Nephron (organoid): ENCODE measurements around the gene ADAM8.

Experiments
- H3K27ac Mint-ChIP-seq, 3 experiments: 2 replicates each; pipeline ENCODE4 v1.8.0; 2020; ENCODE audit warnings: mixed read lengths in 3 of 3, mild to moderate bottlenecking in 2 of 3, moderate library complexity in 1 of 3
- H3K27me3 Mint-ChIP-seq: 2 replicates; pipeline ENCODE4 v1.8.0; 2021; ENCODE audit warnings: low read depth, mild to moderate bottlenecking, moderate library complexity, mixed read lengths
- H3K36me3 Mint-ChIP-seq: 2 replicates; pipeline ENCODE4 v1.8.0; 2020; ENCODE audit warnings: low read depth, mixed read lengths
- H3K4me1 Mint-ChIP-seq: 2 replicates; pipeline ENCODE4 v1.8.0; 2020; ENCODE audit warnings: mixed read lengths
- H3K4me3 Mint-ChIP-seq, 3 experiments: 2 replicates each; pipeline ENCODE4 v1.8.0; 2020; ENCODE audit warnings: mild to moderate bottlenecking in 3 of 3, mixed read lengths in 3 of 3, moderate library complexity in 2 of 3
- H3K9me3 Mint-ChIP-seq: 2 replicates; pipeline ENCODE4 v1.8.0; 2020; ENCODE audit warnings: mixed read lengths
- TF ChIP-seq, protein P1 (sequence below), 3 experiments: fragments of 200-600 bp; sonication (generic); IDR thresholded peaks; one replicate each; pipeline ENCODE4 v1.5.0; 2021; ENCODE audit warnings: antibody characterized with exemption in 3 of 3; ENCODE audit not compliant: unreplicated experiment in 3 of 3

Gene ADAM8

GRCh38 chr10:133273534-133274143 is 3.0 kb downstream of the ADAM8 start:
- Mint-ChIP-seq H3K9me3 (no peaks in the 10 kb centered on the region), H3K27me3 (peaks cover 15% of the 10 kb centered on the region), H3K27ac (no peak overlapping the region), H3K4me1 (no peaks in the 10 kb centered on the region), H3K36me3 (no peaks in the 10 kb centered on the region), H3K4me3 (no peak overlapping the region)
- TF ChIP-seq, protein P1, sequence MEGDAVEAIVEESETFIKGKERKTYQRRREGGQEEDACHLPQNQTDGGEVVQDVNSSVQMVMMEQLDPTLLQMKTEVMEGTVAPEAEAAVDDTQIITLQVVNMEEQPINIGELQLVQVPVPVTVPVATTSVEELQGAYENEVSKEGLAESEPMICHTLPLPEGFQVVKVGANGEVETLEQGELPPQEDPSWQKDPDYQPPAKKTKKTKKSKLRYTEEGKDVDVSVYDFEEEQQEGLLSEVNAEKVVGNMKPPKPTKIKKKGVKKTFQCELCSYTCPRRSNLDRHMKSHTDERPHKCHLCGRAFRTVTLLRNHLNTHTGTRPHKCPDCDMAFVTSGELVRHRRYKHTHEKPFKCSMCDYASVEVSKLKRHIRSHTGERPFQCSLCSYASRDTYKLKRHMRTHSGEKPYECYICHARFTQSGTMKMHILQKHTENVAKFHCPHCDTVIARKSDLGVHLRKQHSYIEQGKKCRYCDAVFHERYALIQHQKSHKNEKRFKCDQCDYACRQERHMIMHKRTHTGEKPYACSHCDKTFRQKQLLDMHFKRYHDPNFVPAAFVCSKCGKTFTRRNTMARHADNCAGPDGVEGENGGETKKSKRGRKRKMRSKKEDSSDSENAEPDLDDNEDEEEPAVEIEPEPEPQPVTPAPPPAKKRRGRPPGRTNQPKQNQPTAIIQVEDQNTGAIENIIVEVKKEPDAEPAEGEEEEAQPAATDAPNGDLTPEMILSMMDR (IDR thresholded peaks at IDR 0.05; ENCODE audit: unreplicated experiment in 3 of 3), result no peak

DNA sequence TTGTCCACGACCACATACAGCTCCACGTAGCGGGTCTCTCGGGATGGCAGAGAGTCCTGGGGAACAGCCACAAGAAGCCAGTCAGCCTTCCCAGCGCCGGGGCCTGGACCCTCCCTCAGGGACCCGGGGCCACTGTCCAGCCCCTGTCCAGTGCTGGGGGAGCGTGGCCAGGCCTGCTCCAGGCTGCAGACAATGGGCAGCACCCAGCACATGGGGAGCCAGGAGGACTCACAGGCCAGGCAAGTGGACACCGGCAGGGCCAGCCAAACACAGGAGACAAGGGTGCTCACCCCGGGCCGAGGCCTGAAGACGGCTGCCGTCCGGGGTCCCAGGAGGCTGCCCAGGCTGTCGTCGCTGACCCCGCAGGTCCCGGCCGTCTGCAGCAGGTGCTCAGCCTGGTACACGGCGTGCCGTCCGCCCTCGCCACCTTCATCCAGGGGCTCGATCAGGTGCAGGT is 3.7 kb downstream of the ADAM8 start:
- no peak overlapping the region for H3K4me3 Mint-ChIP-seq
- H3K36me3 Mint-ChIP-seq, result no peaks in the 10 kb centered on the region
- TF ChIP-seq, protein P1 (IDR thresholded peaks at IDR 0.05; ENCODE audit: unreplicated experiment in 3 of 3), result no peak
- no peak overlapping the region for H3K27ac Mint-ChIP-seq
- H3K9me3 Mint-ChIP-seq, result no peaks in the 10 kb centered on the region
- H3K4me1 Mint-ChIP-seq, result no peaks in the 10 kb centered on the region
- H3K27me3 Mint-ChIP-seq, result peaks cover 15% of the 10 kb centered on the region

DNA sequence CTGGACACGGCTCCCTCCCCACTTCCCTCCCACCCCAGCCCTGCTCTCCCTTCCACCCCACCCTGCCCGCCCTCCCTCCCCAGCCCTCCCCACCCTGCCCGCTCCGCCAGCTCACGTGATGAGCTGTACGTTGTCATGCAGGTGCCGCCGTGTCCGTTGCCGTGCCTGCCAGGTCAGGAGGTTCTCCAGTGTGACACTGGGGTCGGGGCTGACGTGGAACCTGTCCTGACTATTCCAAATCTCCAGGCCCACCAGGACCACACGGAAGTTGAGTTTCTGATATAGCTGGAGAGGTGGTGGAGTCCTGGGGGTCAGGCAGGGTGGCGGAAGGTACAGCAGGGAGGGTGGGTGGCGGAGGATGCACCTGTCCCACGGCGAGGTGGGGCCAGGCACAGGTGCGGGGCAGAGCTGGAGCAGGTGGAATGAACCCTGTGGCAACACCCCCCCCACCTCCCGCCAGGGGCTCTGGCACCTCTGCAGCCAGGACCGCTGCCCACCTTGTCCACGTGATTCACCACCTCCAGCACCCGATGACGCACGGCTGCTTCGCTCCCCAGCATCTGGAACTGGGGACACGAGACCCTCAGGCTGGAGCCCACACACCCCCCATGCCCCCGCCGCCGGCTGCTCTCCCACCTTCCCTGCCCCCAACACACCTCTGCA is 4.2 kb downstream of the ADAM8 start:
- H3K4me3 Mint-ChIP-seq, result no peak overlapping the region
- no peaks in the 10 kb centered on the region for H3K36me3 Mint-ChIP-seq
- no peaks in the 10 kb centered on the region for H3K4me1 Mint-ChIP-seq
- no peak overlapping the region for H3K27ac Mint-ChIP-seq
- TF ChIP-seq, protein P1 (IDR thresholded peaks at IDR 0.05; ENCODE audit: unreplicated experiment in 3 of 3), result no peak
- no peaks in the 10 kb centered on the region for H3K9me3 Mint-ChIP-seq
- peaks cover 9% of the 10 kb centered on the region for H3K27me3 Mint-ChIP-seq

- H3K36me3 Mint-ChIP-seq, result no peaks in the 10 kb centered on the region
Measured at GRCh38 chr10:133271521-133272300, 5.0 kb downstream of the ADAM8 start.

DNA sequence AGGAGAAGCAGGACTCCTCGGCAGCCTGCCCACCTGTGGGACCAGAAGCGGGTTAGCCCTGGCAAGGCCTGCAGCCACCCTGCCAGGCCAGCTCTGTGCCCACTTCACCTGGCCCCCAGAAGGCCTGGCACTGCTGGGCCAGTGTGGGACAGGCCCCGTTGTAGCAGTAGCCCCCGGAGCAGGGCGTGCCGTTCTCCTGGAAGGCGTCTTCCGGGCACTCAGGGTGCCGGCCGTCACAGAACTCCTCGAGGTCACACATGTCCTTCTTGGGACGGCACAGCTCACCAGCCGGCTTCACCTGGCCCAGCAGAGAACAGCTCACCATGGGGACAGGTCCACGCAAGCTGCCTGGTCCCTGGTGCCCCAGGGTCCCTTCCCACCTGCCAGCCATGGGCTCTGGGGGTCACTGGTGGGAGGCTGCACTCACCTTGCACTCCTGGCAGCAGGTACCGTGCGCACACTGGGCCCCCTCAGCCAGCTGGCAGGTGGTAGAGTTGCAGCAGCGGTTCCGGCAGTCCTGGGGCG is 5.8 kb downstream of the ADAM8 start:
- Mint-ChIP-seq H3K27ac (no peak overlapping the region), H3K4me3 (no peak overlapping the region), H3K27me3 (peaks cover 7% of the 10 kb centered on the region), H3K36me3 (no peaks in the 10 kb centered on the region), H3K9me3 (no peaks in the 10 kb centered on the region), H3K4me1 (no peaks in the 10 kb centered on the region)
- TF ChIP-seq, protein P1 (IDR thresholded peaks at IDR 0.05; ENCODE audit: unreplicated experiment in 3 of 3), result no peak

More at GRCh38 chr10:133271521-133272300, 5.0 kb downstream of the ADAM8 start:
- TF ChIP-seq, protein P1 (IDR thresholded peaks at IDR 0.05; ENCODE audit: unreplicated experiment in 3 of 3), result no peak
- H3K9me3 Mint-ChIP-seq, result no peaks in the 10 kb centered on the region
- no peak overlapping the region for H3K4me3 Mint-ChIP-seq
- H3K4me1 Mint-ChIP-seq, result no peaks in the 10 kb centered on the region
- H3K27me3 Mint-ChIP-seq, result peaks cover 8% of the 10 kb centered on the region
- H3K27ac Mint-ChIP-seq, result no peak overlapping the region
